ENCODE data around the gene DSCAML1. TPM values are rescaled to one million over a fixed set of nuclear protein-coding genes. Genes with fewer than 3 reads are reported as not detected.
A peak's percentile ranks its signal among the peaks of the same experiment; 100 is the strongest.
"Not testable (repeated sequence)": the region's sequence is repeated elsewhere in the genome, so short reads cannot be mapped to it uniquely, and the experiment has no call there.

DSCAML1 gene
- total RNA-seq, 1 donor from 2014 or later, result not detected

DNA sequence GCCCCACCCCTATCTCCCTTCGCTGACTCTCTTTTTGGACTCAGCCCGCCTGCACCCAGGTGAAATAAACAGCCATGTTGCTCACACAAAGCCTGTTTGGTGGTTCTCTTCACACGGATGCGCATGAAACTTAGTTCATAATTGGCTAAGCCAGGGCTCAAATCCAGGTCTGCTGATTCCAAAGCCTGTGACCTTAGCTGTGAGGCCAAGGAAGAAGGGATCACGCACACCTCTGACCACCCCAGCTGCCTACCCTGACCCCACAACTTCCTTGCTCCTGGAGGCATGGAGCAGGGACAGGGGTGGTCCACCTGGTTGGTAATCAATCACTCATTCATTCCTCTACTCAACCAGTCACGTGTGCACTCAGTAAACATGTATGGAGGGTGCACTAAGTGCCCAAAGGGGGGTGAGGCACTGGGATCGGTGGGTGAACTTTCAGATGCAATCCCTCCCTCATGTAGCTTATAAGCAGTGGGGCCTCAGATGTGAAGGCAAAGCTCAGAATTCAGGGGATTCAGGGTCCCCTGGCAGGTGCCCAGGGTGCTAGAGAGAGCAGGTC lies 17.3 kb upstream of the DSCAML1 start:
- no peak overlapping the region for H3K4me3 Mint-ChIP-seq (ENCODE audit: unreplicated experiment)
- peaks cover 13% of the 10 kb centered on the region for H3K27me3 Mint-ChIP-seq (ENCODE audit: unreplicated experiment)
- no peak overlapping the region for H3K27ac Mint-ChIP-seq (ENCODE audit: unreplicated experiment)
- no peak for DNase-seq (ENCODE audit: extremely low spot score, unreplicated experiment)
- H3K9me3 Mint-ChIP-seq (ENCODE audit: unreplicated experiment), result no peaks in the 10 kb centered on the region
- TF ChIP-seq, protein P1, sequence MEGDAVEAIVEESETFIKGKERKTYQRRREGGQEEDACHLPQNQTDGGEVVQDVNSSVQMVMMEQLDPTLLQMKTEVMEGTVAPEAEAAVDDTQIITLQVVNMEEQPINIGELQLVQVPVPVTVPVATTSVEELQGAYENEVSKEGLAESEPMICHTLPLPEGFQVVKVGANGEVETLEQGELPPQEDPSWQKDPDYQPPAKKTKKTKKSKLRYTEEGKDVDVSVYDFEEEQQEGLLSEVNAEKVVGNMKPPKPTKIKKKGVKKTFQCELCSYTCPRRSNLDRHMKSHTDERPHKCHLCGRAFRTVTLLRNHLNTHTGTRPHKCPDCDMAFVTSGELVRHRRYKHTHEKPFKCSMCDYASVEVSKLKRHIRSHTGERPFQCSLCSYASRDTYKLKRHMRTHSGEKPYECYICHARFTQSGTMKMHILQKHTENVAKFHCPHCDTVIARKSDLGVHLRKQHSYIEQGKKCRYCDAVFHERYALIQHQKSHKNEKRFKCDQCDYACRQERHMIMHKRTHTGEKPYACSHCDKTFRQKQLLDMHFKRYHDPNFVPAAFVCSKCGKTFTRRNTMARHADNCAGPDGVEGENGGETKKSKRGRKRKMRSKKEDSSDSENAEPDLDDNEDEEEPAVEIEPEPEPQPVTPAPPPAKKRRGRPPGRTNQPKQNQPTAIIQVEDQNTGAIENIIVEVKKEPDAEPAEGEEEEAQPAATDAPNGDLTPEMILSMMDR (IDR thresholded peaks at IDR 0.05), result no peak
- peaks cover 31% of the 10 kb centered on the region for H3K4me1 Mint-ChIP-seq (ENCODE audit: unreplicated experiment)
- no peaks in the 10 kb centered on the region for H3K36me3 Mint-ChIP-seq (ENCODE audit: unreplicated experiment)

DNA sequence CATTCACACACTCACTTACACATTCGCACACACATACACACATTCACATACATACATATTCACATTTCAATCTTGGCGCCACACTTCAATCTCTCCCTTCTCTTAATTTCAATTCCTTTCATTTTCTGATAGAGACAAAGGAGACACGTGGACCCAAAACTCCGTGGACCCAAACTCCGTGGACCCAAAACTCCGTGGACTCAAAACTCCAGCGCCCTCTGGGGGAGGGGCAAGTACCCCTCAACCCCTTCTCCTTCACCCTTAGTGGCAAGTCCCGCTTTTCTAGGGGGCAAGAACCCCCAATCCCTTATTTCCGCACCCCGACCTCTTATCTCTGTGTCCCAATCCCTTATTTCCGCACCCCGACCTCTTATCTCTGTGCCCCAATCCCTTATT lies 13.0 kb upstream of the DSCAML1 start:
- not testable (repeated sequence) for H3K36me3 Mint-ChIP-seq (ENCODE audit: unreplicated experiment); H3K27ac Mint-ChIP-seq (ENCODE audit: unreplicated experiment); H3K4me3 Mint-ChIP-seq (ENCODE audit: unreplicated experiment); DNase-seq (ENCODE audit: extremely low spot score, unreplicated experiment); H3K9me3 Mint-ChIP-seq (ENCODE audit: unreplicated experiment)
- Mint-ChIP-seq H3K4me1 (ENCODE audit: unreplicated experiment) (peaks cover 16% of the 10 kb centered on the region), H3K27me3 (ENCODE audit: unreplicated experiment) (peaks cover 23% of the 10 kb centered on the region)

DNA sequence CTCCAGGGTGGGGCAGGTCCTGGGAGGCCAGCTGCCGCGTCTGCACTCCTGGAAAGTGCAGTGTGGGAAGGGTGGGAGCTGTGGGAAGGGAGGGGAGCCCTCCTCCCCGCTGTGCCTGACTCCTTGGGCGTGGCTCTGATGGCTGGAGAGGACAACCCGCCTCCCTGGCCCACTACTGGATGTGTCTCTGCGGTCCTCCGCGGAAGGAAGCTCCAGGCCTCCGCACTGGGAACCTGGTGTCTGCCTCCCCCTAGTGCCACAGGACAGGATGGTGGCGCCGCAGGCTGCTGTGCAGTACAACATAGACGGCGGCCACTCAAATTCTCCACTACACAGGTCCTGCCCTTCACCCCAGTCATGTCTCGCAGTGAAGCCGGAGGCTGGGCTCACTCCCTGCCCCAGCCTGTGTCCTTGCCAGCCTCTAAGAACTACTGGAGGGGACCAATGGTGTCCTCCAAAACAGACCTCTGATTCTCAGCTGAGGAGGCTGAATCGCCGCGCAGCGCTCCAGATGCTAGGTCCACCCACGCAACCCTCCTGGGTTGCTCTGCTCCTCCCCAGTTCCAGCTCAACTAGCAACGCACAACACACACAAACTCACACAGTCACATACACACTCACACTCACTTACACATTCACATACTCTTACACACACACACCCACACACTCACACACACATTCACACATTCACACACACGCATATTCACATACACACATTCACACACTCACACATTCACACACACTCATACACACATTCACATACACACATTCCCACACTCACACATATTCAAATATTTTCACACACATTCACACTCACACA lies 12.4 kb upstream of the DSCAML1 start:
- no peak for DNase-seq (ENCODE audit: extremely low spot score, unreplicated experiment)
- TF ChIP-seq, protein P1 (IDR thresholded peaks at IDR 0.05), result peak; percentile 55
- H3K4me3 Mint-ChIP-seq (ENCODE audit: unreplicated experiment), result no peak overlapping the region
- peaks cover 26% of the 10 kb centered on the region for H3K27me3 Mint-ChIP-seq (ENCODE audit: unreplicated experiment)
- no peak overlapping the region for H3K27ac Mint-ChIP-seq (ENCODE audit: unreplicated experiment)
- H3K36me3 Mint-ChIP-seq (ENCODE audit: unreplicated experiment), result no peaks in the 10 kb centered on the region
- H3K4me1 Mint-ChIP-seq (ENCODE audit: unreplicated experiment), result peaks cover 10% of the 10 kb centered on the region
- no peaks in the 10 kb centered on the region for H3K9me3 Mint-ChIP-seq (ENCODE audit: unreplicated experiment)

DNA sequence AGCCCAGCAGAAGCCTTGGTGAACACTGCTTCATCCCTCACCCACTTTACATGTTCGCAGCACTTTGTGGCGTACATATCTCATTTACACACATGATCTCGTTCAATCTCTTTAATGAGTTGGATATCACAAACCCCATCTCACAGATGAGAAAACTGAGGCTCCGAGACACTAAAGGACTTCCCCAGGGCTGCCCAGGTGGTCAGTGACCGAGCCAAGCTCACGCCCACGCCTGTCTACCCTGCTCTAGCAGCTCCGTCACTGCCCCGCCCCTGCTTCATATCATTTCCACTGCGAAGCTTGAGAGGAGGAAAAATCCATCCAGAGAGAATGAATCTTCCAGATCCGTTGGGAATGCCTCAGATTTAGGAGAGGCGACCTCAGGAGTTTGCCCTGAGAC lies 11.8 kb upstream of the DSCAML1 start:
- no peak for DNase-seq (ENCODE audit: extremely low spot score, unreplicated experiment)
- H3K27me3 Mint-ChIP-seq (ENCODE audit: unreplicated experiment), result peaks cover 29% of the 10 kb centered on the region

GRCh38 chr11:117807482-117808327 lies 10.7 kb upstream of the DSCAML1 start:
- TF ChIP-seq, protein P1 (IDR thresholded peaks at IDR 0.05), result peak; percentile 93
- no peak overlapping the region for H3K4me3 Mint-ChIP-seq (ENCODE audit: unreplicated experiment)
- no peaks in the 10 kb centered on the region for H3K36me3 Mint-ChIP-seq (ENCODE audit: unreplicated experiment)
- DNase-seq (ENCODE audit: extremely low spot score, unreplicated experiment), result no peak
- H3K27ac Mint-ChIP-seq (ENCODE audit: unreplicated experiment), result no peak overlapping the region
- no peaks in the 10 kb centered on the region for H3K9me3 Mint-ChIP-seq (ENCODE audit: unreplicated experiment)
- peaks cover 9% of the 10 kb centered on the region for H3K4me1 Mint-ChIP-seq (ENCODE audit: unreplicated experiment)
- H3K27me3 Mint-ChIP-seq (ENCODE audit: unreplicated experiment), result peaks cover 29% of the 10 kb centered on the region

More for the DNA sequence above, 11.8 kb upstream of the DSCAML1 start:
- no peaks in the 10 kb centered on the region for H3K9me3 Mint-ChIP-seq (ENCODE audit: unreplicated experiment)
- H3K27ac Mint-ChIP-seq (ENCODE audit: unreplicated experiment), result no peak overlapping the region
- H3K4me3 Mint-ChIP-seq (ENCODE audit: unreplicated experiment), result no peak overlapping the region
- no peaks in the 10 kb centered on the region for H3K36me3 Mint-ChIP-seq (ENCODE audit: unreplicated experiment)
- peaks cover 9% of the 10 kb centered on the region for H3K4me1 Mint-ChIP-seq (ENCODE audit: unreplicated experiment)
- TF ChIP-seq, protein P1 (IDR thresholded peaks at IDR 0.05), result no peak
